Measurements from ENCODE around the gene TBC1D13.
"Not testable (repeated sequence)": the region's sequence is repeated elsewhere in the genome, so short reads cannot be mapped to it uniquely, and the experiment has no call there.

The TBC1D13 gene

DNA sequence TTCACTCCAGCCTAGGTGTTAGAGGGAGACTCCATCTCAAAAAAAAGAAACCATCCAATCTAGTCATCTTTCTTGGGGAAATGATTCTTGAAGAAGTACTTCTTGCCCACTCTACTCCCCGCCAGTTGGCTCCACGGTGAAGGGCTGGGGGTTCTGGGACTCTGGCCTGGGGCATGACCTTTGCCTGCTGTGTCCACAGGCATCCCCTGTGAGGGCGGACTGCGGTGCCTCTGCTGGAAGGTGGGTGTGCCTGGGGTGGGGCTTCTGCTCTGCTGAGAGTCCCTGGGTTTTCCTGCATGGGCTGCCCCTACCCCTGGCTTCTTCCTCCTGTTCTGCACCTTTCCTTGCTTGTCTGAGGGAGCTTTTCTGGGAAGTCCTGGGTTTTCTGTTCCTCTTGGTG lies 3.5 kb downstream of the TBC1D13 start:
- Histone ChIP-seq H3K9ac (ENCODE audit: low read depth, low read length, poor library complexity, severe bottlenecking) (no peak overlapping the region), H3K9me2 (replicated peaks; ENCODE audit: low read depth, low read length) (no peaks in the 10 kb centered on the region), H3K4me3 (ENCODE audit: low read length, poor library complexity, severe bottlenecking) (no peak overlapping the region), H3K36me3 (ENCODE audit: insufficient read depth, low read length) (peaks cover 5% of the 10 kb centered on the region; the same call in 1 of the 2 replicates), H3K9me3 (ENCODE audit: insufficient read depth, low read depth, low read length) (no peaks in the 10 kb centered on the region), H3K27me3 (ENCODE audit: insufficient read depth, low read length, poor library complexity, severe bottlenecking) (no peaks in the 10 kb centered on the region), H3K79me2 (ENCODE audit: insufficient read depth, low read length) (peaks cover 18% of the 10 kb centered on the region; the same call in 1 of the 2 replicates), H3K4me1 (ENCODE audit: insufficient read depth, low read length, poor library complexity, severe bottlenecking) (peaks cover 6% of the 10 kb centered on the region), H2AFZ (ENCODE audit: low read length) (no peak overlapping the region), H4K20me1 (ENCODE audit: insufficient read depth, low read length, poor library complexity, severe bottlenecking) (no peaks in the 10 kb centered on the region), H3K4me2 (ENCODE audit: low read depth, low read length, poor library complexity, severe bottlenecking) (no peak overlapping the region), H3F3A (ENCODE audit: low read depth) (no peaks in the 10 kb centered on the region)
- TF ChIP-seq CTCF (conservative IDR thresholded peaks at IDR 0.05; ENCODE audit: low read length) (no peak), EZH2phosphoT487 (IDR thresholded peaks at IDR 0.05; ENCODE audit: borderline replicate concordance) (no peak)

DNA sequence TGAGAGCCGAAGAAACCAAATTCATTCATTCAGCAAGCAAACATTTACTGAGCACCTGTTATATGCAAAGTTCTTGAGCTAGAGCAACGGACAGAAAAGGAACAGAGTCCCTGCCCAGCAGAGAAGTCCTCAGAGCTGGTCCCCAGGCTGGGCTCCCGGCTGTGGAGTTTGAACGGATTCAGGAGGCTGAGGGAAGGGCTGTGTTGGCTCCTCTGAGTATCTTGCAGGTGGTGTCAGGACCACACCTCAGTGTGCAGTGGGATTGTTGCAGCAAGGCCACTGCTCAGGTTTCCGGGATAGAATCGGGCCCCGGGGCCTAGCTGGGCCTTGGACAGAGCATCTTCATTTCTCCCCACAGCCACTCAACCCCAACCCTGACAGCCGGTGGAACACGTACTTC lies 5.1 kb downstream of the TBC1D13 start:
- Histone ChIP-seq H3K9ac (ENCODE audit: low read depth, low read length, poor library complexity, severe bottlenecking) (no peak overlapping the region), H3K79me2 (ENCODE audit: insufficient read depth, low read length) (peaks cover 18% of the 10 kb centered on the region; the same call in 1 of the 2 replicates), H3K4me1 (ENCODE audit: insufficient read depth, low read length, poor library complexity, severe bottlenecking) (peaks cover 4% of the 10 kb centered on the region), H3F3A (ENCODE audit: low read depth) (no peaks in the 10 kb centered on the region), H3K4me3 (ENCODE audit: low read length, poor library complexity, severe bottlenecking) (no peak overlapping the region), H3K9me3 (ENCODE audit: insufficient read depth, low read depth, low read length) (no peaks in the 10 kb centered on the region), H3K27me3 (ENCODE audit: insufficient read depth, low read length, poor library complexity, severe bottlenecking) (no peaks in the 10 kb centered on the region), H2AFZ (ENCODE audit: low read length) (no peak overlapping the region), H4K20me1 (ENCODE audit: insufficient read depth, low read length, poor library complexity, severe bottlenecking) (no peaks in the 10 kb centered on the region), H3K4me2 (ENCODE audit: low read depth, low read length, poor library complexity, severe bottlenecking) (no peak overlapping the region), H3K36me3 (ENCODE audit: insufficient read depth, low read length) (peaks cover 5% of the 10 kb centered on the region; the same call in 1 of the 2 replicates), H3K9me2 (replicated peaks; ENCODE audit: low read depth, low read length) (no peaks in the 10 kb centered on the region)
- TF ChIP-seq CTCF (conservative IDR thresholded peaks at IDR 0.05; ENCODE audit: low read length) (no peak), EZH2phosphoT487 (IDR thresholded peaks at IDR 0.05; ENCODE audit: borderline replicate concordance) (no peak)

GRCh38 chr9:128792978-128793686 lies 6.1 kb downstream of the TBC1D13 start:
- Histone ChIP-seq H3K9ac (ENCODE audit: low read depth, low read length, poor library complexity, severe bottlenecking) (no peak overlapping the region), H3K9me2 (replicated peaks; ENCODE audit: low read depth, low read length) (no peaks in the 10 kb centered on the region), H3K4me2 (ENCODE audit: low read depth, low read length, poor library complexity, severe bottlenecking) (no peak overlapping the region), H3K79me2 (ENCODE audit: insufficient read depth, low read length) (peaks cover 8% of the 10 kb centered on the region; the same call in 1 of the 2 replicates), H4K20me1 (ENCODE audit: insufficient read depth, low read length, poor library complexity, severe bottlenecking) (no peaks in the 10 kb centered on the region), H3K4me3 (ENCODE audit: low read length, poor library complexity, severe bottlenecking) (no peak overlapping the region), H3K27me3 (ENCODE audit: insufficient read depth, low read length, poor library complexity, severe bottlenecking) (no peaks in the 10 kb centered on the region), H3K4me1 (ENCODE audit: insufficient read depth, low read length, poor library complexity, severe bottlenecking) (peaks cover 4% of the 10 kb centered on the region), H3F3A (ENCODE audit: low read depth) (no peaks in the 10 kb centered on the region), H3K36me3 (ENCODE audit: insufficient read depth, low read length) (peaks cover 8% of the 10 kb centered on the region; the same call in 1 of the 2 replicates), H2AFZ (ENCODE audit: low read length) (no peak overlapping the region), H3K9me3 (ENCODE audit: insufficient read depth, low read depth, low read length) (no peaks in the 10 kb centered on the region)
- TF ChIP-seq CTCF (conservative IDR thresholded peaks at IDR 0.05; ENCODE audit: low read length) (no peak), EZH2phosphoT487 (IDR thresholded peaks at IDR 0.05; ENCODE audit: borderline replicate concordance) (no peak)

- H3K4me1 ChIP-seq (ENCODE audit: insufficient read depth, low read length, poor library complexity, severe bottlenecking); H3K79me2 ChIP-seq (ENCODE audit: insufficient read depth, low read length); H4K20me1 ChIP-seq (ENCODE audit: insufficient read depth, low read length, poor library complexity, severe bottlenecking); H3K27me3 ChIP-seq (ENCODE audit: insufficient read depth, low read length, poor library complexity, severe bottlenecking); H3F3A ChIP-seq (ENCODE audit: low read depth); H3K4me2 ChIP-seq (ENCODE audit: low read depth, low read length, poor library complexity, severe bottlenecking); H3K9me3 ChIP-seq (ENCODE audit: insufficient read depth, low read depth, low read length); H3K9ac ChIP-seq (ENCODE audit: low read depth, low read length, poor library complexity, severe bottlenecking); H3K4me3 ChIP-seq (ENCODE audit: low read length, poor library complexity, severe bottlenecking); H2AFZ ChIP-seq (ENCODE audit: low read length); H3K9me2 ChIP-seq (replicated peaks; ENCODE audit: low read depth, low read length): not testable (repeated sequence)
- peaks cover 11% of the 10 kb centered on the region; the same call in 1 of the 2 replicates for H3K36me3 ChIP-seq (ENCODE audit: insufficient read depth, low read length)
Measured at GRCh38 chr9:128794961-128795360, 7.9 kb downstream of the TBC1D13 start.
